Prostate gland (tissue), 2 donors: ENCODE data around the gene ZNF396.

Source experiments
- CTCF ChIP-seq, 4 experiments: fragments of 200-600 bp in 2 of 4; fragments of 450-650 bp in 2 of 4; sonication (generic) in 2 of 4; IDR thresholded peaks; 1 replicate in 3 of 4; 2 replicates in 1 of 4; pipeline ENCODE4 v1.5.1; 2016 to 2019; ENCODE audit warnings: antibody characterized with exemption in 4 of 4, mild to moderate bottlenecking in 2 of 4, moderate library complexity in 2 of 4
- POLR2A ChIP-seq: fragments of 450-650 bp; IDR thresholded peaks from one replicate; pipeline ENCODE4 v1.6.1; 2016; ENCODE audit warnings: antibody characterized with exemption, mild to moderate bottlenecking
- POLR2AphosphoS5 ChIP-seq: sonication (generic); formaldehyde crosslinking; IDR thresholded peaks from one replicate; pipeline ENCODE4 v1.6.1; 2017; ENCODE audit warnings: antibody characterized with exemption

- TF ChIP-seq CTCF (IDR thresholded peaks at IDR 0.05) (no peak), POLR2A (no peak), POLR2AphosphoS5 (no peak)
These were observed 41.5 kb upstream of the ZNF396 start for GRCh38 chr18:35418610-35419009.
